ENCODE measurements around the gene PTAFR. TPM values are rescaled to one million over a fixed set of nuclear protein-coding genes. Genes with fewer than 3 reads are reported as not detected.

PTAFR gene, protein sequence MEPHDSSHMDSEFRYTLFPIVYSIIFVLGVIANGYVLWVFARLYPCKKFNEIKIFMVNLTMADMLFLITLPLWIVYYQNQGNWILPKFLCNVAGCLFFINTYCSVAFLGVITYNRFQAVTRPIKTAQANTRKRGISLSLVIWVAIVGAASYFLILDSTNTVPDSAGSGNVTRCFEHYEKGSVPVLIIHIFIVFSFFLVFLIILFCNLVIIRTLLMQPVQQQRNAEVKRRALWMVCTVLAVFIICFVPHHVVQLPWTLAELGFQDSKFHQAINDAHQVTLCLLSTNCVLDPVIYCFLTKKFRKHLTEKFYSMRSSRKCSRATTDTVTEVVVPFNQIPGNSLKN
- not detected in 2 replicates for total RNA-seq

DNA sequence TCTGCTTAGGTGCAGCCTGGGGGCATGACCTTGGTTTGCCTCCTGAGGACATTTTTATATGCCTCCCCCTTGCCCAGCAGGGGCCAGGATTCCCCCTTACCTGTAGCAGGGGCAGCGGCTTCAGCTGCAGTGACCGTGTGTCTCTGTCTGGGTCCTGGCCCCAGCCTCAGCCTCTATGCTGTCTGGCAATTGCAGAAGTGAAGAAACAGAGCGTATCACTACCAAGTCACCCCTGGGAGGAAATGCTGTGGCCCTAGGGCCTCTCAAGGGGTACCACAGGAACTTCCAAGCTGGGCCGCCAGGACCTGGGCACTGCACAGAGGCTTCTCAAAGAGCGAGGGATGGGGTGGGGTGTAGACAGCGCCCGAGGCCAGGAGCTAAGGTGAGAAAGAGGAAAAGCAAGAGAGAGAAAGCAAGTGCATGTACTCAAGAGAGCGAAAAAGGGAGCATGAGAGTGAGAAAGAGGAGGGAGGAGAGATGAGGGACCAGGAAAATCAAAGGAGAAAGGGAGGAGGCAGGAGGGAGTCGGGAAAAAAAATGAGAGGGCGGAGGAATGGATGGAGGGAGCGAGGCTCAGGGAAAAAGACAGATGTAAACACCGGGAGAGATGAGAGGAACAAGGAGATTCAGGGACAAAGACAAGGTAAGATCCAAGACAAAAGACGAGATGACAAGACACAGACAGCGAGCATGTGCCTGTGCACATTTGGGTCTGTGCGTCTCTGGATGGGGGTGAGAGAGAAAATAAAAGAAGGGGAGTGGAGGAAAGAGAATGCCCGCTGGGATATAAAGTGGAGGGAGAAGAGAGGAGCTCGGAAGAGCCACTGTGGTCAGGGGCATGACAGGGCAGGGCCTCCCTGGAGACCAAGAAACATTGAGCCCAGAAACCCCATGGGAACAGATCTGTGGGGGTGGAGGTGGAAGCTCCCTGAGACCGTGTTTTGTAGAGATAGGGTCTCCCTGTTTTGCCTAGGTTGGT lies at the start of gene PTAFR:
TSS of gene PTAFR (minus strand) at position 199 of the 979 bp plus-strand sequence. CDS start 25,669 bp downstream, outside the sequence.

Small RNA genes lying within 50 kb of the gene (small RNA-seq; reads per million reads assigned to genes)
- gene RNU6-176P: not detected

Other genes with a start within 250 kb of the PTAFR start
- gene SMPDL3B, start 241.7 kb downstream of the PTAFR start, total RNA-seq: not detected in 2 replicates
- gene XKR8, start 216.7 kb downstream of the PTAFR start, total RNA-seq: 7.2 and 11.0 TPM in 2 replicates
- 14.3 and 18.4 TPM in 2 replicates for gene EYA3, start 88.1 kb downstream of the PTAFR start, total RNA-seq
- 53.4 and 53.6 TPM in 2 replicates for gene DNAJC8, start 56.3 kb upstream of the PTAFR start, total RNA-seq
- gene ATP5IF1, start 59.4 kb upstream of the PTAFR start, total RNA-seq: 57.5 and 86.3 TPM in 2 replicates
- gene SESN2, start 82.8 kb upstream of the PTAFR start, total RNA-seq: 17.2 and 19.1 TPM in 2 replicates
- gene MED18, start 152.3 kb upstream of the PTAFR start, total RNA-seq: 14.0 and 17.2 TPM in 2 replicates
- 7.3 and 10.0 TPM in 2 replicates for gene PHACTR4, start 193.1 kb upstream of the PTAFR start, total RNA-seq

Measured in subcutaneous preadipocyte (primary cell).